GM18861 (cell line): Measurements from ENCODE around the gene IDNK.

Experiments used
- ATAC-seq: cut with Tn5 transposase; IDR thresholded peaks from one replicate; pipeline ENCODE4 v1.9.1; 2021; ENCODE audit not compliant: unreplicated experiment

The IDNK gene

DNA sequence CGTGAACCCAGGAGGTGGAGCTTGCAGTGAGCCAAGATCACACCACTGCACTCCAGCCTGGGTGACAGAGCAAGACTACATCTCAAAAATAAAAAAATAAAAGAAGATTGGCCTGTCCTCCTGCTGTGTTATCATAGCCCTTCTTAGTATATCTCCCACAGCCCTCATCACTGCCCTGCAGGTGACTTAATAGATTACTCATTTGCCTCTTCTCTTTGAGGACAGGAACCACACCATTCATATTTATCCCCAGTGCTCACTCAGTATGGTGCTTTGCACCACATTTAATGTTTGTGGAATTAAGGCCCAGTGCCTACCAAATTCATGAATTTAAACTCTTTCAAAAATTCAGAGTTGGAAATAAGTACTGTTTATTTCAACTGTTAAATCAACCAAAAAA lies 10.3 kb downstream of the IDNK start:
- peak; percentile 75 for ATAC-seq

DNA sequence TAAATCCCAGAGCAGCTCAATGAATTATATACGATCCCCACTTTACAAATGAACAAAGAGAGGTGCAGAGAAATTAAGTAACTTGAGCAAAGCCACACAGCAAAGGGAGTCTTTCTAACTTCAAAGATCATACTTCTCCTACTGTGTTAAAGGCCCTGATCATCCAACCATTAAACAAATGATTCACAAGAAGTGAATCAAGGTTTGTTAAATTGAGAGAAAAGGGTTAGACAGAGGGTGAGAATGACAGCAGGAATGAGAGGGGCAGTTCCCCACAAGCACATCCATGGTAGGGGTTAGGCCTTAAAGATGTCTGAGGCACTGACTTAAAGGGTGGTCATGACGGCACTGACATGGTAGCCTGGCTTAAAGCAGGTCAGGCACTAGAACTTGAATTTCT lies 10.7 kb downstream of the IDNK start:
- ATAC-seq = no peak

DNA sequence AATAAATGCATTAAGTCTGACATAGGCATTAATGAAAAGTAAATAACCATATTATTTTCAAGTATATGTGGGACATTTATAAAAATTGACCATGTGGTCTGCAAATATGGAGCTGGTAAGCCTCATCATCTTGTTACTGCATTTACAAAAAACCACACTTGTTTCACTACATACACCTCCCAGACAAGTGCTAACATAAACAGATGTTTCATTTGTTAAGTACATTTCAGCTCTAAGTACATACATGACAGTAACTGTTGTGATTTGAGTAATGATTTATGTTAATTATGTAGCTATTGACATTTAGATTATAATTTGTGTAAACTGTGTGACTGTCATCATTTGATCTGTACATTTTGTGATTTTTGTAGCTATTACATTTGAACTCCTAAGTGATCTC lies 13.9 kb downstream of the IDNK start:
- no peak for ATAC-seq

DNA sequence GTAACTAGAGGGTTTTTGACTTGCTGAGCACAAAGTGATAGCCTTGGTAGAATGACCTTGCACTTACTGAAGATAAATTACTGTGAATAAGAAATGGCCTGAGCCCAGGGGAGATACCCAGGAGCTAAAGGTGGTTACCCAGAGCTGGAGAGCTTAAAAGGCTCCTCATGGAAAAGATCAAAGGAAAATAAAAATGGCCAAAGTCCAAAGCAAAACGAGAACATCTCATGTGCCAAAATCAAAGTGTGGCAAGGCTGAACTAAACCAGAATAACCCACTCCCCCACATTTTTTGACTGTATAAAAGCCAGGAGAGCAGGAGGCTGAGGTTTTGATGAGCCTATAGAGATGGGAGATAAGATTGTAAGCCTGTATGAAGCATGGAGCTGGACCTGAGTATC lies 14.4 kb downstream of the IDNK start:
- no peak for ATAC-seq

DNA sequence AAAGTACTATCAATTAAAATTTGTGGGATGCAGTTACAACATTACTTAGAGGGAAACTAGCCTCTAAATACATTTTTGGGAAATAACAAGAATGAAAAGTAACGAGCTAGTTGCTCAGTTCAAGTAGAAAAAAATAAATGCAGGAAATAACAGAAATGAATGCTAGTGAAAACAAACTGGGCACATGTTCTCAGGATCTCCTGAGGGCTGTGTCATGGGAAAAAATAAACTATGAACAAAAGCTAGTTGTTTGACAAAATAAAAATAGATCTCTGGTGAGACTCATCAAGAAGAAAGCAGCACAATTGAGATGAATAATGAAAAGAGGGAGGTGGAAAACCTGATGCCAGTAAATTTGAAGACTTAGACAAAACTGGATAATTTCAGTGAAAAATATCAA lies 16.3 kb downstream of the IDNK start:
- ATAC-seq = no peak

DNA sequence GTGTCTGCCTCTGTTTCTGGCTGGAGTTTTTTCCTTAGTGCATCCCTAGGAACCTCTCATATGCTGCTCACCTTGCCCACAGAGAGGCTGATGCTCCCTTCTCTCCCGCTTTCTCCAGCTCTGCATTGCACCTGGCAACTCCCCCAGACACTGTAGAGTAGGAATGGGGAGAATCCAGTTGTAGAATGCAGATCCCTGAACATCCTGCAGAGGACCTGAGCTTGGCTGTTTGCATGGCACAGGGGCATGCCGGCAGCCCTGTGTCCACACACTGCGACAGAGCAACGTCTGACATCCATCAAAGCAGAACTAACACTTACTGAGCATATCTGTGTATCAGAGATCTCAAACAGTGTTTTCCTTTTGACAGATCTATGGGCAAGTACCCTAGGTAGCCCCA lies 19.9 kb downstream of the IDNK start:
- no peak for ATAC-seq

DNA sequence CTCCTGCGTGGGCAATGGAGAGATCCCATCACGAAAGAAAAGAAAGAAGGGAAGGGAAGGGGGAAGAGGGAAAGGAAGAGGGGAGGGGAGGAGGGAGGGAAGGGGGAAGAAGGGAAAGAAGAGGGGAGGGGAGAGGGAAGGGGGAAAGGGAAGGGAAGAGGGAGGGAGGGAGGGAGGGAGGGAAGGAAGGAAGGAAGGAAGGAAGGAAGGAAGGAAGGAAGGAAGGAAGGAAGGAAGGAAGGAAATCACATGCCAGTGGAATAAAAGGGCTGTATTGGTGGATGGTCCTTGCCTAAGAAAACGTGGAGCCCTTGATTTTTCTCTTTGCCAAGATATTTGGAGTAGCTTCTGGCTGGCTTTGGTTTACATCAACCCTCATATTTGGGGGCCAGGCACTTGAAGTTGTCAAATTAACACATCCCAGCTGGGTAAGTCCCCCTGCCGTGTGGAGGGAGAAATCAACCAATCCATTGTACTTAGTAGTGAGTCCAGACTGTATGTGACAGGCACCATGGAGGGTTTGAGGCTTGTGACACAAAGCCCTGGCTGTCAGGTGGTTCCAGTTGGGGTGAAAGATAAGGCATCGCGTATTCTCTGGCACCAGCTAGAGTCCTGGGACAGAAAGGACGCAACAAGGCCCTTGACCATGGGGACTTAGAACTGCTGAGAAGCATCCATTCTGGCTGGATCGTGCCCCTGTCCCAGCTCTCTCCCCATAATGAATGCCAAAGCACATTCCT lies 23.7 kb downstream of the IDNK start:
- no peak for ATAC-seq

DNA sequence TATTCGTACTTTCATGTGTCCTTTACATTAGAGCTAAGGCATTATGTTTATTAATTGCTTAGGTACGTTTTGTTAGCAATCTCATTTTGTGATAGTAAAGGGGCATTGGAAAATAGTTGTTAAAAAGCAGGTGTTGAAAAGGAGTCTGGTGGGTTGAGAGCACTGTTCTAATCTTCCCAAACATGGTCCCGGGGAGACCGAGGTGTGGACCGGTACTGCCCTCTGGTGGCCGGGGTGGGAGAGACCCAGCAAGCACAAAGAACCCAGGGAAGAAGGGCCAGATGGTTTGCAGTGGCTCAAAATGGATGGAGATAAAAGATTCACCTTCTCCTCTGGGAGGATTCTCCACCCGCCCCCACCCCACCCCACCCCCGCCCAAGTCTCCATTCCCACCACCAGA lies 26.1 kb downstream of the IDNK start:
- ATAC-seq = no peak

DNA sequence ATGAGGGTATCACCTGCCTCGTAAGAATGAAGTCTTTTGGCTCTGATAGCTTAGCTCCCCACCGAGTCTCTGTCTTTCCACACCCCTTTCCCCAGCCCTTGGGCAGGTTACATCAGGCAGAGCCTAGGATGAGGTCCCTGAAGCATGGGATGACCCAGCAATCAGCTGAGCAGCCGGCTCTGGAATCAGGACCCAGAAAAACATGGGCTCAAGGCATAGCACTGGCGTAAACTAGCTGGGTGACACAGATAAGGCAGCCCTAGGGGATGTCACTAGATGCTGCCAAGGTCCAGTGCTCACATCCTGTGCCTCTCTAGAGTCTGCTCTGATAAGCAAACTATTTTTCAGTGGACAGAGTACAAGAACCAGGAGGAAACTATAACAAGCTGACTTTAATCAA lies 26.6 kb downstream of the IDNK start:
- no peak for ATAC-seq

DNA sequence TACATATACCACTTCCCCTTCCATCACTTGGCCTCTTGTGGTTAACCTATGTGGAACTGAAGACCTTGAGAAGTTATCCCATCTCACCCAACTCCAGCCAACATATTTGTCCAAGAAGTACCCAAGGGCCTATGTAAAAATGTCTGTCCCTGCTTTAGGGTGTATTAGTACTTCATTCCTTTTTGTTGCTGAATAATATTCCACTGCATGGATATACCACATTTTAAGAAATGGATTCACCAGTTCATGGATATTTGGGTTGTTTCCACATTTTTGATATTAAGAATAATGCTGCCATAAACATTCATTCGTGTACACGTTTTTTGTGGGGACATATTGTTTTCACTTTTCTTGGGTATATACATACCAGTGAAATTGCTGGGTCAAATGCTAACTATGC lies 28.6 kb downstream of the IDNK start:
- ATAC-seq = no peak

DNA sequence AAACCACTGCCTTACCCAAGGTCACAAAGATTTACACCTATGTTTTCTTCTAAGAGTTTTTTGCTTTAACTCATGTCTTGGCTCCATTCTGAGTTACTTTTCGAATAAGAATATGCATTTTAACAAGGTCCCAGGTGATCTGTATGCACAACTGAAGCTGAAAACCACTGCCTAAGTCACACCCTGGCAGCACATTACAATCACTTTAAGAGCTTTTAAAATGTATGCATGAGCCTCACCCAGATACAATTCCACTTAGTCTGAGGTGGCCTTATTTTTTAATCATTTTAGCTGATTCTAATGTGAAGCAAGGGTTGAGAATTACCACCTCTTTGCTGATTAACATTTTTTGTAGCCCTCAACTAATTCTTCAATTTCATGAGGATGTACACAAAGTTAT lies 29.5 kb downstream of the IDNK start:
- no peak for ATAC-seq

DNA sequence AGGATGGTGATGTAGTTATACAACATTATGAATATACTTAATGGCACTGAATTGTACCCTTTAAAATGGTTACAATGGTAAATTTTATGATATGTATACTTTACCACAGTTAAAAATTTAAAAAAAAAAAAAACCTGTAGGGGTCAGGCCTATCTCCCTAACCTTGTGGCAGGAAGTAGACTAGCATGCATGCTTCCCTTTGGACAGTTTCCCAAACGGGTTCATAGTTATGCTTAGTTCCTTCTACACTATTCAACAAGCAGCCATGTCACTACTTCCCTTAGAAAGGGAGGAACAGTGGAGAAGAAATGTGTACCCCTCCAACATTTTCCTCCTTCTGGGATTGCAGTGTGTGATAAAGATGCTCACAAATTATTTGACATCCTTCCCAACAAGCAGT lies 32.5 kb downstream of the IDNK start:
- ATAC-seq = no peak

DNA sequence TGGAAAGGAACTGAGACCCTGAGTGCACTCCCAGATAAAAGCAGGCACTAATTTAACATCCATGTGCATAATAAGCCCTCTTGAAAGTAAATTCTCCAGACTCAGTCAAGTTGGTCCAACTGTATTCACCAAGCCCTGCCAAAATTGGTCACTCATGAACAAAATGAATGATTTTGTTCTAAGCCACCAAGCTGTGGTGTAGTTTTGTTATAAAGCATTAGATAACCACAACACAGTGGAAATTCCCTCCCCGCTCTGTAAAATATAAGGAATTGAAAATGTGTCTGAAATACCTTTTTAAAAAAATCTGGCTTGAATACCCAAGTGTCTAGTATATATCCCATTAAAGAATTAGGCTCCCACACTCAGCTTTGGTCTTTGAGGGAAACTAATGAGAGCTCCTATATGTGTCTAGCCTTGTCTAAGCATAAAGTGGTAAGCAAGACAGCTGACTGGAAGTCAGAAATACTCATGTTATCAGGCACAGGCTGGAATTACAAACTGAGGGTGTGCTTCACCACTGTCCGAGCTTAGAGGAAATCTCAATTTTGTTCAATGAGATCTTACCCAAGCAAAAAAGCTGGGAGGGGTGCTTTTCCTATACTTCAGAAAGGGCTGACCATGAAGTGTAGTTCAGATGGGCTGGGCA lies 33.2 kb downstream of the IDNK start:
- ATAC-seq = peak; percentile 80

DNA sequence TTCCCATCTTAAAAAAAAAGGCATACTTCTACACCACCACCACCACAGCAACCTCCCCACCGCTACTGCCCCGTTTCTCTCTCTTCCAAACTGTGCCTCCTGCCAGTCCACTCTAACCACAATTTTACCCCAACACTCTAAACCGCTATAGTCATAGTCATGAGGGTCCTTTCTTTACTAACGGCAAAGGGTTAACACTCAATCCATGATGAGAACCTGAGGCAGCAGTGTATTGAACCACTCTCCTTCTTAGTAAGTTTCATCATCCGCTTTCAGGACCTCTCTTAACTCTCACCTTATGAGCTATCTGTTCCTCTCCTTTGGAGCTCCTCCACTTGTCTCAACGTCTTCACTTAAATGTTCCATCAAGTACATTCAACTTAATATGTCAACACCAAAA lies 34.0 kb downstream of the IDNK start:
- no peak for ATAC-seq

DNA sequence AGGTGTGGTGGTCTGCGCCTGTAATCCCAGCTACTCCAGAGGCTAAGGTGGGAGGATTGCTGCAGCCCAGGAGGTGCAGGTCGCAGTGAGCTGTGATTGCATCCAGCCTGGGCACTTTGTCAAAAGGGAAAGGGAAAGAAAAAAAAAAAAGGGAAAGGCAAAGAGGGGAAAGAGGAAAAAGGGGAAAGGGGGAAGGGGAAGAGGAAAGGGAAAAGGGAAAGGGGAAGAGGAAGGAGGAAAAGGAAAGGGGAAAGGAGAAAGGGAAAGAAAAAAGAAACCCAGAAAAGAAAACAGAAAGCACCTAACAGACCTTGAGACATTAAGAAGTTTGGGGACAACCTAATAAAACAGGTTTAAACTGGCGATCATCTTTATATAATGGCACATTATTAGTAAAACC lies 40.0 kb downstream of the IDNK start:
- ATAC-seq = no peak

DNA sequence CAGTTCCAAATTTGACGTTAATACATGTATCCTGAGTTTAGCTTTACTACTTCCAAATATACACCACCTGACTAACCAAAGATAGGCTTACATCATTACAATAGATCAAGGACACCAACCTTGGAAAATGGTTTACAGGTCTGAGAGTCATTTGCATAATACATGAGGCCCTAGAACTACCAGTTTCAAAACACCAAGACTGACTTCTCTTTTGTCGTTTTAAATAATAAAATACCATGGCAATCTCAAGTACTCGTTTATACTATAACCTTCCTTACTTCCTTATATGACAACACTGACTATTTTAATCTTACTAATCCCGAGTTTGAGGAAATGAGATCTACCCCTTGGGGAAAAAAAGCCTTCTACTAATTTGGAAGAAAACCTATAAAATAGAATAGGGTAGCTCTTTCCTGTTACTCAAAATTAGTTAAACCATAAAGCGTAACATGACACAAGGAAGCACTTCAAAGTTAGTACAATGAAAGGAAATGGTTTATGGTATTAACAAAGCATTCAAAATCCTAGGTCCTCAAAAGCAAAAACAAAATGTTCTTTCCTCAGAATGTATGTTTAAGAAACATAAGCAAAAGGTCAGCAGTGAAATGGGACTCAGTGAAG lies 42.7 kb downstream of the IDNK start:
- ATAC-seq = peak; percentile 78

DNA sequence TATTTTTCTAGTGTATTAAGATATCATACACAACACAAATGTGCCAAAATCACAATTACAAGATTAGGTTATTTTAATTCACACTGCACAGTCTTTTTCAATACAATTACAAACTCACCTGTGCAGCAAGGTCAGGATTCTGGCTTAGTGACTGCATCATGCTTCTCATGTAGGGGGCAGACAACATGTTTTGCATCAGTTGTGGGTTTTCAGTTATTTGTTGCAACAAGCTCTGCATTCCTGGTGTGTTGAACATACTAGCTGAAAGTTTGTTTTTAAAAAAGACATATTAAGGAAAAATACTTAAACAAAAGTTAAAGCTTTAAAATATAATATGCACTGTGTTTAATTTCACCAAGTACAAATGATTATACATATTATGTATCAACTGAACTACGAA lies 46.1 kb downstream of the IDNK start:
- ATAC-seq = no peak

DNA sequence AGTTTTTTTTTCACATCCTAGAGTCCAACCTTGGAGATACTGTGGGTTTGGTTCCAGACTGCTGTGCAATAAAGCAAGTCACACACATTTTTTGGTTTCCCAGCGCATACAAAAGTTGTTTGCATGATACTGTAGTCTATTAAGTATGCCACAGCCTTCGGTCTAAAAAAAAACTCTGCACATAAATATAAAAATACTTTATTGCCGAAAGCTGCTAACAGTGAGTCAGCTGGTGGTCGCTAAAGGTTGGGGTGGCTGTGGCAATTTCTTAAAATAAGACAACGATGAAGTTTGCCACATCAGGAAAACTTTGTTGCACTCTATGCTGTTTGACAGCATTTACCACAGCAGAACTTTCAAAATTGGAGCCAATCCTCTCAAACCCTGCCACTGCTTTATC lies 47.4 kb downstream of the IDNK start:
- ATAC-seq = no peak

DNA sequence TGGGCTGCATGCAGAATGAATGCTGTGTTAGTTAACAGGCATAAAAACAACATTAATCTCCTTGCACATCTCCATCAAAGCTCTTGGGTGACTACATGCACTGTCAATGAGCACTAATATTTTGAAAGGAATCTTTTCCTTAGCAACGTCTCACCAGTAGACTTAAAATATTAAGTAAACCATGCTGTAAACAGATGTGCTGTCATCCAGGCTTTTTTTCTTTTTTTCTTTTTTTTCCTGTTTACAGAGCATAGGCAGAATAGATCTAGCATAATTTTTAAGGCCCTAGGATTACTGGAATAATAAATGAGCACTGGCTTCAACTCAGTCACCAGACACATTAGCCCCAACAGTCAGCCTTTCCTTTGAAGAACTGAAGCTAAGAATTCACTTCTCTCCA lies 48.5 kb downstream of the IDNK start:
- ATAC-seq = no peak

DNA sequence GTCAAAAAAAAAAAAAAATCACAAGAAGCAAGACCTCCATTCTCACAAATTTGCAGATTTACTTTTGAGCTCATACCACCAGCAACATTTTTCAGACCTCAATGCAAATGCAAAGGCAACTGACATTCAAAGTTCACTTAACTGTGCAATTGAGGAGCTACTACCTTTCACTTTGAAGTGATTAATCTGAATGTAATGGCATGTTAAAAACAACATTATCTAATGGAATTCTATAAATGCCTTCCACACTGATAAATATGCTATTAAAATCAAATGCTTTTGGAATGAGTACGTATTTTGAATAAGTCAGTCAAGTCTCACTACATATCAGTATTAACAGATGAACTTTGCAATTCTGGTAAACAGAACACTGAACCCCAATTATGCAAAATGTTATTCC lies 52.5 kb downstream of the IDNK start:
- no peak for ATAC-seq

DNA sequence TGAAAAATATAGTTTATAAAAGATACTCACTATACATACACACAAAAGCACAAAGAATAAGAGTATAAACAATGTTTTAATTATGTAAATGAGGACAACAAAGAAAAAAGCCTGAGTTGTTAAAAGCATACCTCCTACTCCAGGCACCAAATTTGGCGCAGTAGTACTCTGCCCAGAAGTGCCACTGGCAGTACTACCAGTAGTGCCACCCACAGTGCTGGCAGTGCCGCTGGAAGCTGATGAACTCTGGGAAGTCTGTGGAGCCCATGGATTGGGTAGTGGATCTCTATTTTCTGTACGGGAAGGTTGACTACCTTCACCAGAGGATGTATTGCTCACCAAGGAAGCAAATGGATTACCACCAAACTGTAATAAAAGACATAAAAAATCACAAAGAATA lies 54.7 kb downstream of the IDNK start:
- ATAC-seq = no peak

DNA sequence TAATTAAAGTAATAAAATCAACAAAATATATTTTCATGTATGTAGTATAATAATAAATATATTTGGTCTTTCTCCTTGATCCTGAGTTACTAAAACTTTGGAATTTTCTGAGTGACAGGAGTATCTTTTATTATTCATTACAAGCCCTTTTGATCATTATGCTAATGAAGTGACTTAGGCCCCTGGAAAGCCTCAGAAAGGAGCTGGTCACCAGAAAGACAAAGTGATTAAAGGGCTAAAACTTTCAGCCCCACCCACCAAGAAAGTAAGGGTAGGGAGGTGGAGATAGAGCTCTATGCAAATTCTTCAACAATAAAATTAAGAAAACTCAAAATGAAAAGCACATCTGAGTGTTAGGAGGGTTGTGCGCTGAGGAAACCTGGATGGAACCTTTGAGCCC lies 57.3 kb downstream of the IDNK start:
- ATAC-seq = no peak

DNA sequence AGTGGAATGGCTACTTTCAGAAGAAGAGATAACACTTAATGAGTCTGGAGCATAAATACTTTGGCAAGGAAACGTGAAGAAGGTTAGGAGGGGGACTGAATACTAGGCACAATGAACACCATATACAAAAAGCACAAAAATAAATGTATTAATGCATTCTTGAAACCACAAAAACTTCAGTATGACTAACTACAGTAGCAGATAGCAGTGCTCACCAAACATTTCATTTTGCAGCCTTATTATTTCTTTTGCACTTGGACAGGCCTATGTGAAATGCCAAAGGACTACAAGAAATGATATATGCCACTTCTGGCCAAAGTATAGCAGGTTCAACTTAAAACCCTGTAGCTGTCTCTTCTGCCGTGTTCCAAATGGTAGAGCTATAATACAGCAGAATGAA lies 58.5 kb downstream of the IDNK start:
- no peak for ATAC-seq
